PC-3 (cell line): ENCODE data around the gene H2BK1. TPM values are rescaled to one million over a fixed set of nuclear protein-coding genes. Genes with fewer than 3 reads are reported as not detected.

Source experiments
- ATAC-seq: fragments of 200-7000 bp; cut with Tn5 transposase; 2 replicates; pipeline ENCODE4 v1.9.1; 2020; ENCODE audit warnings: mild to moderate bottlenecking, moderate library complexity
- BruUV-seq: library from RNA; stranded (reverse); fragments of 400-500 nt; replicated peaks from 2 replicates; lab custom pipeline; 2021; lab: Mats Ljungman, UMichigan
- CTCF ChIA-PET: fragments of 300-600 bp; sonication (Branson Sonifier 250); formaldehyde crosslinking; loops from one replicate; lab custom pipeline; 2022; ENCODE audit warnings: antibody characterized with exemption; lab: Charles Lee
- POLR2A ChIA-PET: fragments of 300-600 bp; sonication (Branson Sonifier 250); formaldehyde crosslinking; loops from one replicate; lab custom pipeline; 2022; ENCODE audit warnings: antibody characterized with exemption; ENCODE audit not compliant: unreplicated experiment; lab: Charles Lee
- DNase-seq: peaks from one replicate; pipeline ENCODE4 v3.0.0-alpha.2; 2015
- H2AFZ ChIP-seq: fragments of 300-600 bp; sonication (generic); 2 replicates; pipeline ENCODE4 v1.6.0; 2016; ENCODE audit warnings: antibody characterized with exemption, low read length
- H3F3A ChIP-seq: fragments of 300-600 bp; sonication (generic); one replicate; pipeline ENCODE4 v1.6.0; 2017; ENCODE audit warnings: antibody characterized with exemption, low read length, control low read depth, mild to moderate bottlenecking; ENCODE audit not compliant: unreplicated experiment
- H3K27ac ChIP-seq: fragments of 300-600 bp; sonication (generic); 2 replicates; pipeline ENCODE4 v1.5.1; 2016; ENCODE audit warnings: mild to moderate bottlenecking, low read length
- H3K27me3 ChIP-seq: fragments of 300-600 bp; sonication (generic); 2 replicates; pipeline ENCODE4 v1.6.1; 2016; ENCODE audit warnings: low read length, mixed read lengths
- H3K36me3 ChIP-seq: fragments of 300-600 bp; sonication (generic); 2 replicates; pipeline ENCODE4 v1.6.1; 2016; ENCODE audit warnings: low read depth, mixed run types, low read length, mixed read lengths
- H3K4me1 ChIP-seq: fragments of 300-600 bp; sonication (generic); 2 replicates; pipeline ENCODE4 v1.5.1; 2016; ENCODE audit warnings: low read length; ENCODE audit not compliant: insufficient read depth
- H3K4me2 ChIP-seq: fragments of 300-600 bp; sonication (generic); 2 replicates; pipeline ENCODE4 v1.6.0; 2016; ENCODE audit warnings: low read length
- H3K4me3 ChIP-seq: fragments of 300-600 bp; sonication (generic); 2 replicates; pipeline ENCODE4 v1.5.1; 2016; ENCODE audit warnings: mild to moderate bottlenecking, low read length, mixed read lengths
- H3K79me2 ChIP-seq: fragments of 300-600 bp; sonication (generic); 2 replicates; pipeline ENCODE4 v1.6.1; 2017; ENCODE audit warnings: low read length, mixed read lengths
- H3K9ac ChIP-seq: fragments of 300-600 bp; sonication (generic); 2 replicates; pipeline ENCODE4 v1.6.0; 2016; ENCODE audit warnings: mild to moderate bottlenecking, low read length
- H3K9me2 ChIP-seq: fragments of 300-600 bp; sonication (generic); replicated peaks from 2 replicates; pipeline ENCODE4 v1.6.1; 2016; ENCODE audit warnings: mixed run types, low read length, mixed read lengths
- H3K9me3 ChIP-seq: fragments of 300-600 bp; sonication (generic); 2 replicates; pipeline ENCODE4 v1.6.1; 2016; ENCODE audit warnings: low read length, mixed read lengths
- H4K20me1 ChIP-seq: fragments of 300-600 bp; sonication (generic); 2 replicates; pipeline ENCODE4 v1.6.1; 2016; ENCODE audit warnings: low read length, mixed read lengths
- EZH2 ChIP-seq: fragments of 300-600 bp; sonication (generic); IDR thresholded peaks from one replicate; pipeline ENCODE4 v1.6.1; 2017; ENCODE audit warnings: antibody characterized with exemption, mild to moderate bottlenecking, low read length; ENCODE audit not compliant: unreplicated experiment
- EZH2phosphoT487 ChIP-seq: fragments of 300-600 bp; sonication (generic); IDR thresholded peaks from 2 replicates; pipeline ENCODE4 v1.6.1; 2018; ENCODE audit warnings: mild to moderate bottlenecking, antibody characterized with exemption, low read length, borderline replicate concordance
- intact Hi-C: fragments of 100-400 bp; cut with micrococcal nuclease; formaldehyde crosslinking; loops from 2 replicates; pipeline ENCODE4 v1.9.0; 2023
- total RNA-seq: library from RNA; depleted of rRNA; stranded (reverse); fragments of >200 nt; gene quantifications from 2 replicates; pipeline ENCODE4 v1.2.3, GENCODE V29; 2014
- TF ChIP-seq, protein P1 (sequence below): fragments of 300-600 bp; sonication (generic); conservative IDR thresholded peaks from 2 replicates; pipeline ENCODE4 v1.5.1; 2017; ENCODE audit warnings: antibody characterized with exemption, low read depth, mild to moderate bottlenecking, low read length

Gene H2BK1
- total RNA-seq, 1 experiment from 2014 or later: not detected

DNA sequence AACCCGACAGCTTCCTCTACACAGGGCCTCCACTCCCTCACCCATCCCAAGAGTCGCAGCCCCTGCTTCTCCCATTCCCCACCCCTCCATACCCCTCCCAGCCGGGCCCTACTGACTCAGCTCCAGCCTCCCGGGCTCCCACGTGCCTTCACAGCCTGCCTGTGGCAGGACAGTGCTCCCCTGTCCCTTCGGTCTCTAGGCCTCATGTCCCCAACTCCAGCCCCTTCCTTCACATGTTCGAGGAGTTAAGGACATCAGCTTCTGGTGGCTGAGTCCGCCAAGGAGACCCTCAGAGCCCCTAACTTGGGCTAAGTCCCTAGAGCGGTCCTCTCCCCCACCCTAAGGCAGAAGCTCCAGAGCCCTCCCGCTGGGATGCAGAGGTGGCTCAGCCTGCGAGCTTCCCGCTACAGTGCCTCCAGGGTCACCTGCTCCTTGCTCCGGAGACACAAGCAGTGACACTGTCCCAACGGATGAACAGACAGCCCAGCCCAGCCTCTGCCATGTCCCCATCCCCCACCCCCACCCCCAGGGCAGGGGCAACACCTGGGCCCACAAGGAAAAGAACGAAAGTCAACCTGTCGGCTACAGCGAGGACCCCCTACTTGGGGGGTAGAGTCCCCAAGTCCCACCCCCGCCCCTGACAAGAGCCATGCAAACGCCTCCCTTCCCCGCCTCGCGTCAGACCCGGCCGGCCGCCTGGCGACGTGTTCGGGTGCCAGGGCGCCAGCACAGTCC is 37.5 kb upstream of the H2BK1 start:
- Histone ChIP-seq H3K4me2 (peak overlapping the region; percentile 99), H3K27me3 (no peaks in the 10 kb centered on the region), H4K20me1 (no peaks in the 10 kb centered on the region), H3K79me2 (no peaks in the 10 kb centered on the region), H3K9ac (peak overlapping the region; percentile 59; the same call in 1 of the 2 replicates), H3K36me3 (no peaks in the 10 kb centered on the region), H3F3A (no peaks in the 10 kb centered on the region), H3K4me1 (peaks cover 4% of the 10 kb centered on the region), H3K9me2 (no peaks in the 10 kb centered on the region), H2AFZ (peak overlapping the region; percentile 86), H3K4me3 (peak overlapping the region; percentile 77), H3K9me3 (no peaks in the 10 kb centered on the region), H3K27ac (no peak overlapping the region)
- ChIA-PET POLR2A (no interaction called here), CTCF (no interaction called here)
- intact Hi-C loops: loop anchor here (5.0 kb wide), 1 partner anchor 55 kb away; no protein-coding TSS in a partner anchor
- TF ChIP-seq EZH2 (no peak), EZH2phosphoT487 (no peak)
- TF ChIP-seq, protein P1, sequence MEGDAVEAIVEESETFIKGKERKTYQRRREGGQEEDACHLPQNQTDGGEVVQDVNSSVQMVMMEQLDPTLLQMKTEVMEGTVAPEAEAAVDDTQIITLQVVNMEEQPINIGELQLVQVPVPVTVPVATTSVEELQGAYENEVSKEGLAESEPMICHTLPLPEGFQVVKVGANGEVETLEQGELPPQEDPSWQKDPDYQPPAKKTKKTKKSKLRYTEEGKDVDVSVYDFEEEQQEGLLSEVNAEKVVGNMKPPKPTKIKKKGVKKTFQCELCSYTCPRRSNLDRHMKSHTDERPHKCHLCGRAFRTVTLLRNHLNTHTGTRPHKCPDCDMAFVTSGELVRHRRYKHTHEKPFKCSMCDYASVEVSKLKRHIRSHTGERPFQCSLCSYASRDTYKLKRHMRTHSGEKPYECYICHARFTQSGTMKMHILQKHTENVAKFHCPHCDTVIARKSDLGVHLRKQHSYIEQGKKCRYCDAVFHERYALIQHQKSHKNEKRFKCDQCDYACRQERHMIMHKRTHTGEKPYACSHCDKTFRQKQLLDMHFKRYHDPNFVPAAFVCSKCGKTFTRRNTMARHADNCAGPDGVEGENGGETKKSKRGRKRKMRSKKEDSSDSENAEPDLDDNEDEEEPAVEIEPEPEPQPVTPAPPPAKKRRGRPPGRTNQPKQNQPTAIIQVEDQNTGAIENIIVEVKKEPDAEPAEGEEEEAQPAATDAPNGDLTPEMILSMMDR: no peak
- no TSS peak for BruUV-seq
- DNase-seq: no peak
- ATAC-seq: no peak

DNA sequence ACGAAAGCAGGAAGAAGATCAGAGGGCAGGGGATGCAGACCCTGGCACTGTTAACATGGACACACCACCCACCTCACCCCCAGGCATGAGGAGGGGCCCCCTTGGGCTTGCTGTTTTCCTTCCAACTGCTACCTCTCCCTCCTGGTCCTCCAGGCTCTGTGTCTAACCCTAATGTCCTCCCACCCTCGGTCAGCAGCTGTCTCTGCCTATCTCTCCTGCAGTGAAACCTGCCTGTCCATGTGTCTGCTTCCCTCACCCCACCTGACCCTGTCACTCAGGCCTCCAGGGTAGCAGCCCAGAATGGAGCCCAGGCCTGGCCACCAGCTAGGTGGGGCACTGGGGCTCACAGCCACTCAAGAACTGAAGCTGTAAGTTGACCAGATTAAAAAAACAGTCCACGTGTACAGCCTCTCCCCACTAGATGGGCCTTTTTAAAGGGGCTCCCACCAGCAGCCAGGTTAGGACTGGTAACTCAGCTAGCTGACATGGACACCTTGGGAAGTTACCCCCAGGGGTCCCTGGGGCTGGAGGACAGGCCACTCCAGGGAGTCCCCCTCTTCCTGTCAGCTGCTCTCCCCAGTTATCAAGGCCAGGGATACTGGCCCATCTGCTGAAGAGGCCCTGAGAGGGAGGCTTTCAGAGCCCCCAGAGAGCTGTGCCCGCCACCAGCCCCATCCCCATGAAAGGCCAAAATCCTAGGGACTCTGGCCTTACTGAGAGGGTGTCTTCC is 36.7 kb upstream of the H2BK1 start:
- Histone ChIP-seq H3K4me3 (no peak overlapping the region), H3K9me2 (no peaks in the 10 kb centered on the region), H3K27me3 (no peaks in the 10 kb centered on the region), H3F3A (no peaks in the 10 kb centered on the region), H3K36me3 (no peaks in the 10 kb centered on the region), H2AFZ (no peak overlapping the region), H3K4me2 (peak overlapping the region; percentile 99; the same call in 1 of the 2 replicates), H3K79me2 (no peaks in the 10 kb centered on the region), H3K9ac (no peak overlapping the region), H4K20me1 (no peaks in the 10 kb centered on the region), H3K27ac (no peak overlapping the region), H3K9me3 (no peaks in the 10 kb centered on the region), H3K4me1 (peaks cover 4% of the 10 kb centered on the region)
- POLR2A ChIA-PET: interaction anchor here (0.6 kb wide), 1 partner anchor 521 kb away, joined by 3 read pairs; no protein-coding TSS in a partner anchor
- intact Hi-C loops: loop anchor here (5.0 kb wide), 1 partner anchor 55 kb away; no protein-coding TSS in a partner anchor
- ATAC-seq: no peak
- CTCF ChIA-PET: no interaction called here
- TF ChIP-seq EZH2 (no peak), EZH2phosphoT487 (no peak)
- TF ChIP-seq, protein P1: no peak
- no TSS peak for BruUV-seq
- DNase-seq: no peak
